Stimulated activated CD8-positive, alpha-beta memory T cell treated with anti-CD3 and anti-CD28 coated beads, Interleukin-4, amount 100 ng/mL, for 4 hours (primary cell): ENCODE results near the gene TUBGCP6.
A peak's percentile ranks its signal among the peaks of the same experiment; 100 is the strongest.
"Not testable (repeated sequence)": the region's sequence is repeated elsewhere in the genome, so short reads cannot be mapped to it uniquely, and the experiment has no call there.

Source experiments
- DNase-seq, 2 donors: peaks; one replicate each; pipeline ENCODE4 v3.0.0-alpha.2; 2020; ENCODE audit warnings: low read depth in 2 of 2, low spot score in 1 of 2

TUBGCP6 gene

GRCh38 chr22:50278956-50279619 lies 34.3 kb upstream of the TUBGCP6 start:
- no peak for DNase-seq

GRCh38 chr22:50278461-50278860 lies 33.6 kb upstream of the TUBGCP6 start:
- DNase-seq: no peak

GRCh38 chr22:50277761-50278160 lies 32.9 kb upstream of the TUBGCP6 start:
- DNase-seq: no peak

- no peak for DNase-seq
These were observed 31.3 kb upstream of the TUBGCP6 start for GRCh38 chr22:50276143-50276542.

- no peak for DNase-seq
These were observed 30.6 kb upstream of the TUBGCP6 start for GRCh38 chr22:50275181-50276055.

GRCh38 chr22:50274771-50275170 lies 29.9 kb upstream of the TUBGCP6 start:
- no peak for DNase-seq

- no peak for DNase-seq
These were observed 29.5 kb upstream of the TUBGCP6 start for GRCh38 chr22:50274311-50274710.

- DNase-seq: not testable (repeated sequence)
These were observed 29.0 kb upstream of the TUBGCP6 start for GRCh38 chr22:50273781-50274180.

- DNase-seq: not testable (repeated sequence)
These were observed 28.5 kb upstream of the TUBGCP6 start for GRCh38 chr22:50273352-50273751.

GRCh38 chr22:50272044-50272802 lies 27.4 kb upstream of the TUBGCP6 start:
- no peak for DNase-seq

GRCh38 chr22:50271519-50271970 lies 26.7 kb upstream of the TUBGCP6 start:
- no peak for DNase-seq

- DNase-seq: peak in 1 of 2 donors; percentile 31
These were observed 26.0 kb upstream of the TUBGCP6 start for GRCh38 chr22:50270666-50271394.

GRCh38 chr22:50269970-50270665 lies 25.3 kb upstream of the TUBGCP6 start, which contains the start of gene MAPK11:
TSS of gene MAPK11 (minus strand) at chr22:50270380. CDS start at chr22:50270292, 88 bp downstream.
- peak; percentile 41 to 65 for DNase-seq

GRCh38 chr22:50269573-50269969 lies 24.7 kb upstream of the TUBGCP6 start:
- DNase-seq: no peak

GRCh38 chr22:50268655-50269113 lies 23.9 kb upstream of the TUBGCP6 start:
- DNase-seq: no peak

GRCh38 chr22:50267591-50268390 lies 23.0 kb upstream of the TUBGCP6 start:
- no peak for DNase-seq

- DNase-seq: no peak
These were observed 22.2 kb upstream of the TUBGCP6 start for GRCh38 chr22:50266994-50267393.

- no peak for DNase-seq
These were observed 20.3 kb upstream of the TUBGCP6 start for GRCh38 chr22:50264946-50265669.
